ENCODE data around the gene FAM124A.
"Not testable (repeated sequence)": the region's sequence is repeated elsewhere in the genome, so short reads cannot be mapped to it uniquely, and the experiment has no call there.

The FAM124A gene

DNA sequence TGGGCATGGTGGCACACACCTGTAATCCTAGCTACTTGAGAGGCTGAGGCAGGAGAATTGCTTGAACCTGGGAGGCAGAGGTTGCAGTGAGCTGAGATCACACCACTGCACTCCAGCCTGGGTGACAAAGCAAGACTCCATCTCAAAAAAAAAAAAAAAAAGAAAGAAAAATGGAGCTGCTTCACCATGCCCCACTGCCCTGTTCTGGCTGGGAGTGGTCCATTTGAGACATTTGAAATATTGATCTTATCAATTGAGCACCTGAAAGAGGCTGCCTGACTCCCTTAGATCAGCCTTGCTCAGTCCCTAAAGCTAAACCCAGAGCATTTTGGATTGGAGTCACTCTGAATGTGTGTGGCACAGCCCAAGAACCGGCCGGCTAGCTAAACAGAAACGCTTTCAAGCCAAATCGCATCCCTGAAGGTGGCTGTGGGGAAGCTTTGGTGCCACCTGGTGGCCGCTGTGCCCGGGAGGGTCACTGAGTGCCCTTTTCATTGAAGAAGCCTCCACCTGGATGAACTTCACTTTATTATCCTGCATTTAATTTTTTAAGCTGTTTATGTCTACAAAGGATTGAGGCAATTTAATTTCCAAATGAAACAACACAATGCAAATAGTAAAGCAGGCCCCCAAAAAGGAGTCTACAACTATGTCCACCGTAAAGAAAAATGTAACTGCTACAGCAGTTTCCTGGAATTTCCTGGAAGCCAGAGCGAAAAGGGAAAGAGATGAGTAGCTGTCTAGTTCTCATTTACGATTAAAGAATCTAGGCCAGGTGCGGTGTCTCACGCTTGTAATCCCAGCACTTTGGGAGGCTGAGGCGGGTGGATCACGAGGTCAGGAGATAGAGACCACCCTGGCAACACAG is 64.2 kb downstream of the FAM124A start:
- H3K4me3 ChIP-seq (ENCODE audit: low read depth, low read length): no peak overlapping the region
- TF ChIP-seq, protein P1, sequence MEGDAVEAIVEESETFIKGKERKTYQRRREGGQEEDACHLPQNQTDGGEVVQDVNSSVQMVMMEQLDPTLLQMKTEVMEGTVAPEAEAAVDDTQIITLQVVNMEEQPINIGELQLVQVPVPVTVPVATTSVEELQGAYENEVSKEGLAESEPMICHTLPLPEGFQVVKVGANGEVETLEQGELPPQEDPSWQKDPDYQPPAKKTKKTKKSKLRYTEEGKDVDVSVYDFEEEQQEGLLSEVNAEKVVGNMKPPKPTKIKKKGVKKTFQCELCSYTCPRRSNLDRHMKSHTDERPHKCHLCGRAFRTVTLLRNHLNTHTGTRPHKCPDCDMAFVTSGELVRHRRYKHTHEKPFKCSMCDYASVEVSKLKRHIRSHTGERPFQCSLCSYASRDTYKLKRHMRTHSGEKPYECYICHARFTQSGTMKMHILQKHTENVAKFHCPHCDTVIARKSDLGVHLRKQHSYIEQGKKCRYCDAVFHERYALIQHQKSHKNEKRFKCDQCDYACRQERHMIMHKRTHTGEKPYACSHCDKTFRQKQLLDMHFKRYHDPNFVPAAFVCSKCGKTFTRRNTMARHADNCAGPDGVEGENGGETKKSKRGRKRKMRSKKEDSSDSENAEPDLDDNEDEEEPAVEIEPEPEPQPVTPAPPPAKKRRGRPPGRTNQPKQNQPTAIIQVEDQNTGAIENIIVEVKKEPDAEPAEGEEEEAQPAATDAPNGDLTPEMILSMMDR (IDR thresholded peaks at IDR 0.05; ENCODE audit: borderline replicate concordance, insufficient read depth, low read depth, low read length): peak; percentile 93

DNA sequence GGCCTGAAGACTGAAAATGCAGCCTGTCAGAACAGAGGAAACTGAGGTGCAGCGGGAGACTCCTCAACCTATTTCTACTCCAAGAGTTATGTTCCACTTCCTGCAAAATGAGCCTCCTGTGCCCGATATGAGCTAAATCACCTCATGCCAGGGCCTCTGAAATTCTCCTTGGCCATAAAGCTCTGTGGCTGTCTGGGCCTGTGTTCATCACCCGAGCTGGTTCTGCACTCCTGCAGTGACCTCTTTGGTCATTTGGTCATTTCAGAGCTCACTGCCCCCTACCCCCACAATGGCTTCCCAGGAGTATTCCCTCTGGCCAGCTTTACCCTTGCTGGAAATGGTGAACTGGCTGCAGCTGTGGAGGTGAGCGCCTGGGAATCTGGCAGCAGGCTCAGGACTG is 65.6 kb downstream of the FAM124A start:
- no peak overlapping the region for H3K4me3 ChIP-seq (ENCODE audit: low read depth, low read length)
- TF ChIP-seq, protein P1 (IDR thresholded peaks at IDR 0.05; ENCODE audit: borderline replicate concordance, insufficient read depth, low read depth, low read length): no peak

DNA sequence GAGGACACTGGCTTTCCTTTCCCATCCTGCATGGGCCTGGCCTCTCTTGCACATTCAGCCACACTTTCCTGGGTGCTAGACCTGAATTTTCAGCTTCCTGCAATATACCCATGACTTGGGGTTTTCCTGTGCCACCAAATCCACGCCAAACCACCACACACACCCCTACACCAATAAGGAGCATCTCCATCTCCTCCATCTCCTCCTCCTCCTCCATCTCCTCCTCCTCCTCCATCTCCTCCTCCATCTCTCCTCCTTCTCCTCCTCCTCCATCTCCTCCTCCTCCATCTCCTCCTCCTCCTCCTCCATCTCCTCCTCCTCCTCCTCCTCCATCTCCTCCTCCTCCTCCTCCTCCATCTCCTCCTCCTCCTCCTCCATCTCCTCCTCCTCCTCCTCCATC is 66.1 kb downstream of the FAM124A start:
- H3K4me3 ChIP-seq (ENCODE audit: low read depth, low read length): not testable (repeated sequence)

DNA sequence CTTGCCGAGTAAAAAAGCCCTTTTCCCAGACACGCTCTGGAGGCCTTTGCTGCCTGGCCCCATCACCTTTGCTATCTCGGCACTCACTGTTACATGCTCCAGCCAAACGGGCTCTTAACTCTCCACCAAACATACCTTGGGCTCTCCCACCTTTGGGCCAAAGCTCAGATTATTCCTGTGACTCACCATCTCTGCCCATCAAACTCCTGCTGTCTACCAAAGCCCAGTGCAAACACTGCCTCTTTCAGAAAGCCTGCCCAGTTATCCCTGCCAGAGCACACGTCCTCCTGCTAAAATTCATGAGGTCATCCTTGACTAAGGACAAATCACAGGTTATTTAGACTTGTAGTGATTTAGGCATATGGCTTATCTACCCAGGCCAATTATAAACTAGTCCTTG is 69.1 kb downstream of the FAM124A start:
- no peak overlapping the region for H3K4me3 ChIP-seq (ENCODE audit: low read depth, low read length)
- TF ChIP-seq, protein P1 (IDR thresholded peaks at IDR 0.05; ENCODE audit: borderline replicate concordance, insufficient read depth, low read depth, low read length): no peak

DNA sequence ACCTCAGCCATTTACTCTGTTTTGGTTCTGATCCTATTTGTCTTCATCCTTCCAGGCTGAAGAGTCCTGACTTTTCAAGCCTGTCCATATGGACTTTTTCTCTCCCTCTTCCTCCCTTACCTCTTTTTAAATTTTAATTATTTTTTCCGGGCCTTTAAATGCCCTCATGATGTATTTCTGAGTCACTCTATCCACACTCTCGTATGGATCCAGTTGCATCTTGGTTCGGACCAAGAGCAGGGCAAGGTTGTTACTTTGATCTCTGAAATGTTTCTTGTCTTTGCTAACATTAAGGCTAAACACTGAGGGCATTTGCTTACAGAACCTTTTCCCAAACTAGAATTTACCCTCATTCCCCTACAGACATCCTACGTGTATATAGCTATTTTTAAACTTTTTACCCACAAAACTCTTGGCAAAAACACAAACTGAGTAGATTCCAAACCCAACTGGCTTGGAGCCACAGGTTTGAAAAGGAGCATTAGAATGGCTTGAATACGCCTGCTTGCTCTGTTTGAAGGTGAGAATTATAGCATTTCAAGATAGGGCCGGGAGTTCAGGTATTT is 69.9 kb downstream of the FAM124A start:
- no peak overlapping the region for H3K4me3 ChIP-seq (ENCODE audit: low read depth, low read length)
- TF ChIP-seq, protein P1 (IDR thresholded peaks at IDR 0.05; ENCODE audit: borderline replicate concordance, insufficient read depth, low read depth, low read length): no peak

DNA sequence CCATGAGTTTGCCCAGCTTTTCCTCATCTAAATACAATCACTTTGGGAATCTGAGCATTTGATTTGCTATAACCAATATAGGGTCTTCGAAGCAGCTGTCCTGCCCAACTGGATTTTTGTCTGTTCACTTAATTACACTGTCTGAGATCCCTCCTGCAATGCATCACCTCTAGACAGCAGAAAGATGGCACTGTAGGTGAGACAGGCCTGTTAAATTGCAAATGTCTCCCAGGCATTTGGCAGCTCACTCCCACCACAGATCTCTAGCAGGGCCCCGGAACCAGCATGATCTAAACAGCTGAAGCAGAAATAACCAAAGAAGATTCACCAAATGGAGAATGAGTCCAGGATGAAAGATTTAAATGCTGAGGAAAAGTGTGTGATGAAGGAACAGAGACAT is 75.4 kb downstream of the FAM124A start:
- TF ChIP-seq, protein P1 (IDR thresholded peaks at IDR 0.05; ENCODE audit: borderline replicate concordance, insufficient read depth, low read depth, low read length): no peak
- H3K4me3 ChIP-seq (ENCODE audit: low read depth, low read length): no peak overlapping the region

DNA sequence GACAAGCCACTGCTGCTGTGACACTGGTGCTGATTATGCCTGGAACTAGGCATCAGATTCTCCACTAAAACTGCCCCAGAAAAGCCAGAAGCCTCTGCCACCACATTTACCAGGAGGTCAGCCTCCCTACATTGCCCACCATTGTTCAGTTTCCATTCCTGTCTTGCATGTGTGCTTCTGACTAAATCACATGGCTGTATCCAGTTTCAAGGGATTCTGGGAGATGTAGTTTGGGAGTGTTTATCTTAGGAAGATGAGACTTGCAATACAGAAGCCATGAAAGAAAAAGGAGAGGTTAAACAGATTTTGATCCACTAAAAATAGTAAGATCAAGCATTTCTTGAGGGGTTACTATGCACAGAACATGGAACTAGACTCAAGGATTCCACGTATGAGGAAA is 76.6 kb downstream of the FAM124A start:
- H3K4me3 ChIP-seq (ENCODE audit: low read depth, low read length): no peak overlapping the region
- TF ChIP-seq, protein P1 (IDR thresholded peaks at IDR 0.05; ENCODE audit: borderline replicate concordance, insufficient read depth, low read depth, low read length): no peak

Measured in GM12875 (cell line).